GM12878 (cell line): ENCODE results near the gene SPPL2B. TPM values are rescaled to one million over a fixed set of nuclear protein-coding genes. Genes with fewer than 3 reads are reported as not detected.

Source experiments
- ATAC-seq: fragments of 200-7000 bp; cut with Tn5 transposase; 3 replicates; pipeline ENCODE4 v1.9.1; 2020; ENCODE audit warnings: mild to moderate bottlenecking, moderate library complexity
- BruUV-seq: library from RNA; stranded (reverse); fragments of 400-500 nt; replicated peaks from 2 replicates; lab custom pipeline; 2021; lab: Mats Ljungman, UMichigan
- CTCF ChIA-PET: fragments of 300-600 bp; sonication (Branson Sonifier 250); formaldehyde crosslinking; extraction: SDS; loops from one replicate; lab custom pipeline; 2021; ENCODE audit warnings: inconsistent platforms; lab: Yijun Ruan, JAX
- POLR2A ChIA-PET: fragments of 350-600 bp; formaldehyde crosslinking; extraction: SDS; loops from one replicate; lab custom pipeline; 2021; ENCODE audit warnings: inconsistent platforms; lab: Charles Lee
- RAD21 ChIA-PET: fragments of 300-600 bp; sonication (Branson Sonifier 250); formaldehyde crosslinking; loops from one replicate; lab custom pipeline; 2023; ENCODE audit warnings: antibody characterized with exemption; ENCODE audit not compliant: unreplicated experiment; lab: Charles Lee
- SMC1A ChIA-PET: fragments of 300-600 bp; sonication (Branson Sonifier 250); formaldehyde crosslinking; loops from one replicate; lab custom pipeline; 2023; ENCODE audit not compliant: unreplicated experiment, uncharacterized antibody; lab: Charles Lee
- DNase-seq: peaks from one replicate; pipeline ENCODE4 v3.0.0-alpha.2; 2011; ENCODE audit warnings: low read depth, low spot score
- FAIRE-seq: peaks from 3 replicates; lab custom pipeline; 2011; peaks lifted over from hg19 to GRCh38; lab: Jason Lieb, UNC
- H2AFZ ChIP-seq: 2 replicates; pipeline ENCODE4 v1.6.0; 2011; ENCODE audit warnings: low read depth, low read length, control low read depth; ENCODE audit not compliant: control insufficient read depth
- H3K27ac ChIP-seq: 2 replicates; pipeline ENCODE4 v1.5.1; 2011; ENCODE audit warnings: control low read depth; ENCODE audit not compliant: control insufficient read depth, insufficient read depth
- H3K27me3 ChIP-seq, 2 experiments: replicated peaks in 1 of 2; 2 replicates each; pipeline versions ENCODE4 v1.6.0 to v1.6.1; 2011; ENCODE audit warnings: low read length in 1 of 2; ENCODE audit not compliant: control insufficient read depth in 2 of 2, insufficient read depth in 2 of 2
- H3K36me3 ChIP-seq, 2 experiments: 2 replicates each; pipeline ENCODE4 v1.5.1; 2011; ENCODE audit warnings: low read length in 1 of 2; ENCODE audit not compliant: control insufficient read depth in 2 of 2, insufficient read depth in 2 of 2
- H3K4me1 ChIP-seq: 2 replicates; pipeline ENCODE4 v1.6.1; 2011; ENCODE audit warnings: mild to moderate bottlenecking, low read length, moderate library complexity, mixed read lengths; ENCODE audit not compliant: control insufficient read depth, insufficient read depth
- H3K4me2 ChIP-seq: 2 replicates; pipeline ENCODE4 v1.6.0; 2011; ENCODE audit warnings: control low read depth; ENCODE audit not compliant: control insufficient read depth, insufficient read depth
- H3K4me3 ChIP-seq: fragments of 200-600 bp; sonication (generic); 2 replicates; pipeline ENCODE4 v1.5.1; 2016
- H3K79me2 ChIP-seq: 2 replicates; pipeline ENCODE4 v1.6.0; 2011; ENCODE audit warnings: low read length; ENCODE audit not compliant: control insufficient read depth, insufficient read depth
- H3K9ac ChIP-seq: 2 replicates; pipeline ENCODE4 v1.8.0; 2011; ENCODE audit warnings: low read length, control low read depth, mixed read lengths; ENCODE audit not compliant: control insufficient read depth, insufficient read depth
- H3K9me3 ChIP-seq: replicated peaks from 3 replicates; pipeline ENCODE4 v1.5.1; 2011; ENCODE audit warnings: mild to moderate bottlenecking, low read length; ENCODE audit not compliant: control insufficient read depth, insufficient read depth
- H4K20me1 ChIP-seq: 2 replicates; pipeline ENCODE4 v1.6.0; 2011; ENCODE audit not compliant: control insufficient read depth, insufficient read depth
- BACH1 ChIP-seq: fragments of 450-650 bp; IDR thresholded peaks from 2 replicates; pipeline ENCODE4 v1.6.1; 2017; ENCODE audit warnings: mild to moderate bottlenecking, borderline replicate concordance
- CEBPB ChIP-seq, 2 experiments: fragments of 150-350 bp in 1 of 2; IDR thresholded peaks; 2 replicates each; pipeline ENCODE4 v1.6.1; 2012 to 2014; ENCODE audit warnings: low read depth in 2 of 2, low read length in 2 of 2, borderline replicate concordance in 1 of 2, inconsistent platforms in 1 of 2
- NFYA ChIP-seq: IDR thresholded peaks from 2 replicates; pipeline ENCODE4 v1.6.1; 2011; ENCODE audit warnings: low read depth, mild to moderate bottlenecking, low read length, improper control_type of control experiment, borderline replicate concordance
- POLR2A ChIP-seq: IDR thresholded peaks from 2 replicates; pipeline ENCODE4 v1.6.1; 2011; ENCODE audit warnings: low read depth, mild to moderate bottlenecking, low read length
- RB1 ChIP-seq: fragments of 450-650 bp; formaldehyde crosslinking; IDR thresholded peaks from 2 replicates; pipeline ENCODE4 v1.6.1; 2017; ENCODE audit warnings: mild to moderate bottlenecking, borderline replicate concordance
- RBBP5 ChIP-seq: fragments of 200-600 bp; sonication (generic); conservative IDR thresholded peaks from 2 replicates; pipeline ENCODE4 v1.6.1; 2016
- SRF ChIP-seq, 2 experiments: IDR thresholded peaks; 2 replicates each; pipeline ENCODE4 v1.6.1; 2011; ENCODE audit warnings: low read depth in 2 of 2, low read length in 2 of 2, mild to moderate bottlenecking in 1 of 2, moderate library complexity in 1 of 2
- ZBTB4 ChIP-seq: fragments of 450-650 bp; formaldehyde crosslinking; IDR thresholded peaks from 2 replicates; pipeline ENCODE4 v1.4.0; 2022; ENCODE audit warnings: mild to moderate bottlenecking, moderate library complexity
- ZNF217 ChIP-seq: fragments of 450-650 bp; IDR thresholded peaks from 2 replicates; pipeline ENCODE4 v1.6.1; 2017; ENCODE audit warnings: antibody characterized with exemption, mild to moderate bottlenecking
- whole genome bisulfite sequencing: methylation state at CpG from one replicate; pipeline ENCODE4 v1.1.6; 2016; ENCODE audit warnings: low lambda C conversion rate; ENCODE audit not compliant: insufficient replicate concordance, insufficient coverage; ENCODE audit errors: missing lambda C conversion rate; 5-methylcytosine and 5-hydroxymethylcytosine counted together
- in situ Hi-C: fragments of 300-500 bp; cut with MboI; formaldehyde crosslinking; loops from 9 replicates; pipeline ENCODE4 v1.14.3; 2018; ENCODE audit warnings: mixed read lengths
- intact Hi-C: fragments of 100-400 bp; cut with micrococcal nuclease; formaldehyde crosslinking; loops from one replicate; pipeline ENCODE4 v1.14.2; 2022; ENCODE audit not compliant: unreplicated experiment
- polyA plus RNA-seq, 11 experiments: library from polyadenylated mRNA; depleted of rRNA in 4 of 11; unstranded in 6 of 11; stranded (reverse) in 5 of 11; fragments of >200 nt; fragmentation: Nextera tagmentation in 4 of 11; fragmentation: Illumina TruSeq in 1 of 11; extraction: Ambion mirVana in 4 of 11; extraction: Trizol in 1 of 11; gene quantifications; 1 replicate in 1 of 11; 2 replicates in 10 of 11; pipeline versions ENCODE4 v1.2.1 to v1.2.3, GENCODE V29; 2011 to 2016; ENCODE audit warnings: inconsistent platforms in 2 of 11, missing spikeins in 2 of 11, low read depth in 1 of 11
- total RNA-seq, 4 experiments: library from RNA; depleted of rRNA in 3 of 4; stranded (reverse); fragments of >200 nt in 3 of 4; fragmentation: Illumina TruSeq in 1 of 4; extraction: Trizol in 1 of 4; gene quantifications; 2 replicates each; pipeline versions ENCODE4 v1.2.1 to v1.2.3, GENCODE V29; 2013 to 2021

The SPPL2B gene
- total and polyA plus RNA-seq, 10 of the 15 experiments (the other 5 are each of a cell fraction or from before 2014, with no cell fraction given), result 0.29 to 56.5 (median 18.3) TPM

- WGBS, result 87% methylated on average over 15 of the region's 15 CpGs
- Histone ChIP-seq H4K20me1 (no peaks in the 10 kb centered on the region), H3K4me3 (no peak overlapping the region), H3K9ac (no peak overlapping the region), H3K4me1 (no peaks in the 10 kb centered on the region), H3K27me3 (no peaks in the 10 kb centered on the region)
- ATAC-seq (no peak), FAIRE-seq (no peak), DNase-seq (no peak)
- no TSS peak for BruUV-seq
- RAD21 ChIA-PET, result no interaction called here
- in situ Hi-C loops, result no loop called here
- intact Hi-C loops, result no loop called here
- CTCF ChIA-PET, result no interaction called here
- TF ChIP-seq RB1 (no peak), ZNF217 (no peak), SRF (IDR thresholded peaks at IDR 0.05; ENCODE audit: low read depth in 2 of 2, low read length in 2 of 2) (no peak), ZBTB4 (CRISPR knock-in tag) (no peak), CEBPB (IDR thresholded peaks at IDR 0.05; ENCODE audit: borderline replicate concordance in 1 of 2, low read depth in 2 of 2, low read length in 2 of 2) (no peak), POLR2A (no peak), NFYA (no peak), RBBP5 (no peak), BACH1 (no peak)
- TF ChIP-seq, all 136 proteins: peak for 0
- Histone ChIP-seq H3K9me3 (no peaks in the 10 kb centered on the region), H3K27ac (no peak overlapping the region), H3K36me3 (peaks cover 0 to 6% of the 10 kb centered on the region in 2 experiments; a peak in 2 of 4 replicates), H3K79me2 (no peaks in the 10 kb centered on the region), H2AFZ (no peak overlapping the region), H3K4me2 (no peak overlapping the region)
- ChIA-PET SMC1A (no interaction called here), POLR2A (no interaction called here)
Measured at GRCh38 chr19:2341982-2342381, 13.5 kb downstream of the SPPL2B start.
